IPS-15b (cell line): Measurements from ENCODE around the gene MYMX.
"Not testable (repeated sequence)": the region's sequence is repeated elsewhere in the genome, so short reads cannot be mapped to it uniquely, and the experiment has no call there.

Experiments used
- H3K27me3 ChIP-seq: one replicate; pipeline ENCODE4 v1.6.1; 2013; ENCODE audit warnings: low read length; ENCODE audit not compliant: control insufficient read depth, insufficient read depth
- H3K36me3 ChIP-seq: one replicate; pipeline ENCODE4 v1.6.1; 2013; ENCODE audit warnings: low read length; ENCODE audit not compliant: control insufficient read depth, insufficient read depth
- H3K4me1 ChIP-seq: one replicate; pipeline ENCODE4 v1.6.1; 2013; ENCODE audit warnings: mild to moderate bottlenecking, low read length; ENCODE audit not compliant: control insufficient read depth, insufficient read depth
- H3K4me3 ChIP-seq: one replicate; pipeline ENCODE4 v1.5.1; 2013; ENCODE audit warnings: low read depth, low read length
- H3K9ac ChIP-seq: one replicate; pipeline ENCODE4 v1.6.1; 2013; ENCODE audit warnings: low read depth, mild to moderate bottlenecking, low read length
- H3K9me3 ChIP-seq: one replicate; pipeline ENCODE4 v1.6.1; 2013; ENCODE audit warnings: mild to moderate bottlenecking, low read length; ENCODE audit not compliant: control insufficient read depth, insufficient read depth

The MYMX gene

GRCh38 chr6:44229376-44230033 lies 12.8 kb downstream of the MYMX start:
- peaks cover 23% of the 10 kb centered on the region for H3K4me1 ChIP-seq
- H3K9me3 ChIP-seq: no peaks in the 10 kb centered on the region
- H3K27me3 ChIP-seq: no peaks in the 10 kb centered on the region
- no peak overlapping the region for H3K4me3 ChIP-seq
- peaks cover 44% of the 10 kb centered on the region for H3K36me3 ChIP-seq
- H3K9ac ChIP-seq: no peak overlapping the region

GRCh38 chr6:44230034-44230675 lies 13.4 kb downstream of the MYMX start:
- Histone ChIP-seq H3K4me1 (peaks cover 21% of the 10 kb centered on the region), H3K36me3 (peaks cover 44% of the 10 kb centered on the region), H3K9ac (no peak overlapping the region), H3K9me3 (no peaks in the 10 kb centered on the region), H3K27me3 (no peaks in the 10 kb centered on the region), H3K4me3 (no peak overlapping the region)

GRCh38 chr6:44231426-44231825 lies 14.7 kb downstream of the MYMX start:
- not testable (repeated sequence) for H3K9me3 ChIP-seq, H3K4me3 ChIP-seq, H3K9ac ChIP-seq, H3K27me3 ChIP-seq
- peaks cover 48% of the 10 kb centered on the region for H3K36me3 ChIP-seq
- peaks cover 10% of the 10 kb centered on the region for H3K4me1 ChIP-seq

- Histone ChIP-seq H3K27me3 (no peaks in the 10 kb centered on the region), H3K9me3 (no peaks in the 10 kb centered on the region), H3K36me3 (peaks cover 43% of the 10 kb centered on the region), H3K4me1 (peaks cover 4% of the 10 kb centered on the region), H3K4me3 (no peak overlapping the region), H3K9ac (no peak overlapping the region)
Measured at GRCh38 chr6:44232676-44233566, 16.2 kb downstream of the MYMX start.

- H3K4me3 ChIP-seq: no peak overlapping the region
- no peaks in the 10 kb centered on the region for H3K9me3 ChIP-seq
- peaks cover 4% of the 10 kb centered on the region for H3K4me1 ChIP-seq
- peaks cover 39% of the 10 kb centered on the region for H3K36me3 ChIP-seq
- H3K9ac ChIP-seq: no peak overlapping the region
- H3K27me3 ChIP-seq: no peaks in the 10 kb centered on the region
Measured at GRCh38 chr6:44233567-44234100, 16.9 kb downstream of the MYMX start.

GRCh38 chr6:44234101-44235025 lies 17.6 kb downstream of the MYMX start:
- Histone ChIP-seq H3K27me3 (no peaks in the 10 kb centered on the region), H3K36me3 (peaks cover 34% of the 10 kb centered on the region), H3K9me3 (no peaks in the 10 kb centered on the region), H3K4me3 (no peak overlapping the region), H3K9ac (no peak overlapping the region), H3K4me1 (peaks cover 4% of the 10 kb centered on the region)

- no peak overlapping the region for H3K4me3 ChIP-seq
- no peak overlapping the region for H3K9ac ChIP-seq
- peaks cover 4% of the 10 kb centered on the region for H3K4me1 ChIP-seq
- H3K36me3 ChIP-seq: peaks cover 24% of the 10 kb centered on the region
- H3K27me3 ChIP-seq: no peaks in the 10 kb centered on the region
- H3K9me3 ChIP-seq: no peaks in the 10 kb centered on the region
Measured at GRCh38 chr6:44235269-44235668, 18.5 kb downstream of the MYMX start.

GRCh38 chr6:44235891-44236516 lies 19.3 kb downstream of the MYMX start:
- Histone ChIP-seq H3K4me1 (peaks cover 4% of the 10 kb centered on the region), H3K4me3 (no peak overlapping the region), H3K9ac (no peak overlapping the region), H3K36me3 (peaks cover 22% of the 10 kb centered on the region), H3K27me3 (no peaks in the 10 kb centered on the region), H3K9me3 (no peaks in the 10 kb centered on the region)

- no peaks in the 10 kb centered on the region for H3K9me3 ChIP-seq
- H3K36me3 ChIP-seq: peaks cover 13% of the 10 kb centered on the region
- H3K9ac ChIP-seq: peak overlapping the region; percentile 49
- H3K4me1 ChIP-seq: peaks cover 4% of the 10 kb centered on the region
- H3K4me3 ChIP-seq: peak overlapping the region; percentile 65
- no peaks in the 10 kb centered on the region for H3K27me3 ChIP-seq
Measured at GRCh38 chr6:44237021-44237812, 20.5 kb downstream of the MYMX start.

- Histone ChIP-seq H3K9ac (peak overlapping the region; percentile 49), H3K4me3 (peak overlapping the region; percentile 65), H3K9me3 (no peaks in the 10 kb centered on the region), H3K4me1 (peaks cover 4% of the 10 kb centered on the region), H3K36me3 (peaks cover 7% of the 10 kb centered on the region), H3K27me3 (no peaks in the 10 kb centered on the region)
Measured at GRCh38 chr6:44237813-44238433, 21.2 kb downstream of the MYMX start.
